Measurements from ENCODE around the gene OR5C1.

OR5C1 gene

DNA sequence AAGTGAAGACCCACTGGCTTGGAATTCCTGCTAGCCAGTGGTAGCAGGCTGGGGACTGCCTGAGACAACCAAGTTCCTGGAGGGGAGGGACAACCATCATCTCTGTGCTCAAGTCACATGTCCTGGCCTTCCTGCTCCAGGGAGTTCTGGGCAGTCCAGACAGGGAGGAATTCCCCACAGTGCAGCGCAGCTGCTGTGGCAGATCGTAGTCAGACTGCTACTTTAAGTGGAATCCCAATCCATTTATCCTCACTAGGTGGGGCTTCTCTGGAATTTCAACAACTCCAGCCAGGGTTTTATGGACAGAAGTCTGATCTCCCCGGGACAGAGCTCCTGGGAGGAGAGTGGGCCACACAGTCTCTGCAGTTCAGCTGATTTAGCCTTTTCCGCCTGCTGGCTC, 20.9 kb upstream of the OR5C1 start:
- H3F3A ChIP-seq (ENCODE audit: insufficient read depth, low read length), result no peaks in the 10 kb centered on the region
- no peak for DNase-seq
- H2AFZ ChIP-seq (ENCODE audit: low read length), result no peak overlapping the region
- H3K27ac ChIP-seq (ENCODE audit: low read length), result no peak overlapping the region
- TF ChIP-seq CTCF (IDR thresholded peaks at IDR 0.05; ENCODE audit: low read length), result no peak
- no peak for TF ChIP-seq EZH2phosphoT487 (IDR thresholded peaks at IDR 0.05; ENCODE audit: low read length)
- no peak for TF ChIP-seq EZH2 (optimal IDR thresholded peaks at IDR 0.05; ENCODE audit: low read depth, low read length)
- H3K4me1 ChIP-seq (ENCODE audit: low read length), result no peaks in the 10 kb centered on the region
- no peaks in the 10 kb centered on the region for H3K36me3 ChIP-seq (replicated peaks; ENCODE audit: insufficient read depth, low read length)
- H3K27me3 ChIP-seq (replicated peaks; ENCODE audit: insufficient read depth, low read length), result no peaks in the 10 kb centered on the region
- no peaks in the 10 kb centered on the region for H3K79me2 ChIP-seq (ENCODE audit: low read length)
- H3K4me2 ChIP-seq (ENCODE audit: low read depth, low read length), result no peak overlapping the region
- H3K9me3 ChIP-seq (replicated peaks; ENCODE audit: insufficient read depth, low read length), result no peaks in the 10 kb centered on the region
- H3K9me2 ChIP-seq (replicated peaks; ENCODE audit: insufficient read depth, low read length), result no peaks in the 10 kb centered on the region
- H4K20me1 ChIP-seq (ENCODE audit: insufficient read depth, low read length), result no peaks in the 10 kb centered on the region
- no peak overlapping the region for H3K4me3 ChIP-seq (ENCODE audit: low read length)
- H3K9ac ChIP-seq (ENCODE audit: low read length), result no peak overlapping the region

DNA sequence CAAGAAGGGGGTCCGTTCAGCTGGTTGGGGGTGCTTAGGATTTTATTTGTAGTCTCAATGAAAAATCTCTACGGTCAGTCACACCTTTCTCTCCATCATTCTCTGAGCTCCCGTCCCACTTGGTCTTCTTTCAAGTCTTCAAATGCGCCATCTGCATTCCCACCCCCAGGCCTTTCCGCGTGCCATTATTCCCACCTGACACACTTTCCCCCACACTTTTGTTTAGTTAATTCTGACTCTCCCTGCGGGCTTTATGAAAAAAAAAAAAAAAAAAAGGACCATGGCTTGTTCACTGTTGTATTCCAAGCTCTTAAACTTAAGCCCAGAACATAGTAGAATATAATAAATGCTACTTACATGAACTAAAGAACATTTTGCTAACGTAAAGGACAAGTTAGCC, 11.7 kb upstream of the OR5C1 start:
- H4K20me1 ChIP-seq (ENCODE audit: insufficient read depth, low read length), result no peaks in the 10 kb centered on the region

GRCh38 chr9:122777935-122778627, 10.7 kb upstream of the OR5C1 start:
- no peaks in the 10 kb centered on the region for H3F3A ChIP-seq (ENCODE audit: insufficient read depth, low read length)
- H3K36me3 ChIP-seq (replicated peaks; ENCODE audit: insufficient read depth, low read length), result no peaks in the 10 kb centered on the region
- H3K79me2 ChIP-seq (ENCODE audit: low read length), result no peaks in the 10 kb centered on the region
- H3K4me2 ChIP-seq (ENCODE audit: low read depth, low read length), result no peak overlapping the region
- no peak overlapping the region for H2AFZ ChIP-seq (ENCODE audit: low read length)
- no peaks in the 10 kb centered on the region for H3K9me3 ChIP-seq (replicated peaks; ENCODE audit: insufficient read depth, low read length)
- no peak for TF ChIP-seq EZH2 (optimal IDR thresholded peaks at IDR 0.05; ENCODE audit: low read depth, low read length)
- no peak for TF ChIP-seq EZH2phosphoT487 (IDR thresholded peaks at IDR 0.05; ENCODE audit: low read length)
- no peak for TF ChIP-seq CTCF (IDR thresholded peaks at IDR 0.05; ENCODE audit: low read length)
- no peak overlapping the region for H3K27ac ChIP-seq (ENCODE audit: low read length)
- no peaks in the 10 kb centered on the region for H3K9me2 ChIP-seq (replicated peaks; ENCODE audit: insufficient read depth, low read length)
- no peaks in the 10 kb centered on the region for H3K27me3 ChIP-seq (replicated peaks; ENCODE audit: insufficient read depth, low read length)
- H3K9ac ChIP-seq (ENCODE audit: low read length), result no peak overlapping the region
- no peaks in the 10 kb centered on the region for H3K4me1 ChIP-seq (ENCODE audit: low read length)
- H3K4me3 ChIP-seq (ENCODE audit: low read length), result no peak overlapping the region
- DNase-seq, result no peak
- no peaks in the 10 kb centered on the region for H4K20me1 ChIP-seq (ENCODE audit: insufficient read depth, low read length)

More for the DNA sequence above, 11.7 kb upstream of the OR5C1 start:
- no peak for DNase-seq
- no peaks in the 10 kb centered on the region for H3K9me3 ChIP-seq (replicated peaks; ENCODE audit: insufficient read depth, low read length)
- H3K9ac ChIP-seq (ENCODE audit: low read length), result no peak overlapping the region
- no peaks in the 10 kb centered on the region for H3K27me3 ChIP-seq (replicated peaks; ENCODE audit: insufficient read depth, low read length)
- no peaks in the 10 kb centered on the region for H3F3A ChIP-seq (ENCODE audit: insufficient read depth, low read length)
- no peak overlapping the region for H3K4me2 ChIP-seq (ENCODE audit: low read depth, low read length)
- no peaks in the 10 kb centered on the region for H3K79me2 ChIP-seq (ENCODE audit: low read length)
- no peaks in the 10 kb centered on the region for H3K36me3 ChIP-seq (replicated peaks; ENCODE audit: insufficient read depth, low read length)
- no peaks in the 10 kb centered on the region for H3K9me2 ChIP-seq (replicated peaks; ENCODE audit: insufficient read depth, low read length)
- H3K27ac ChIP-seq (ENCODE audit: low read length), result no peak overlapping the region
- no peaks in the 10 kb centered on the region for H3K4me1 ChIP-seq (ENCODE audit: low read length)
- H3K4me3 ChIP-seq (ENCODE audit: low read length), result no peak overlapping the region
- no peak overlapping the region for H2AFZ ChIP-seq (ENCODE audit: low read length)
- TF ChIP-seq EZH2 (optimal IDR thresholded peaks at IDR 0.05; ENCODE audit: low read depth, low read length) (no peak), EZH2phosphoT487 (IDR thresholded peaks at IDR 0.05; ENCODE audit: low read length) (no peak), CTCF (IDR thresholded peaks at IDR 0.05; ENCODE audit: low read length) (no peak)

All from MM.1S (cell line).